GM19023 (cell line): ENCODE results near the gene ADARB2.
"Not testable (repeated sequence)": the region's sequence is repeated elsewhere in the genome, so short reads cannot be mapped to it uniquely, and the experiment has no call there.

ENCODE experiments used
- ATAC-seq: cut with Tn5 transposase; IDR thresholded peaks from one replicate; pipeline ENCODE4 v1.9.1; 2021; ENCODE audit warnings: mild to moderate bottlenecking, moderate library complexity; ENCODE audit not compliant: unreplicated experiment

The ADARB2 gene

DNA sequence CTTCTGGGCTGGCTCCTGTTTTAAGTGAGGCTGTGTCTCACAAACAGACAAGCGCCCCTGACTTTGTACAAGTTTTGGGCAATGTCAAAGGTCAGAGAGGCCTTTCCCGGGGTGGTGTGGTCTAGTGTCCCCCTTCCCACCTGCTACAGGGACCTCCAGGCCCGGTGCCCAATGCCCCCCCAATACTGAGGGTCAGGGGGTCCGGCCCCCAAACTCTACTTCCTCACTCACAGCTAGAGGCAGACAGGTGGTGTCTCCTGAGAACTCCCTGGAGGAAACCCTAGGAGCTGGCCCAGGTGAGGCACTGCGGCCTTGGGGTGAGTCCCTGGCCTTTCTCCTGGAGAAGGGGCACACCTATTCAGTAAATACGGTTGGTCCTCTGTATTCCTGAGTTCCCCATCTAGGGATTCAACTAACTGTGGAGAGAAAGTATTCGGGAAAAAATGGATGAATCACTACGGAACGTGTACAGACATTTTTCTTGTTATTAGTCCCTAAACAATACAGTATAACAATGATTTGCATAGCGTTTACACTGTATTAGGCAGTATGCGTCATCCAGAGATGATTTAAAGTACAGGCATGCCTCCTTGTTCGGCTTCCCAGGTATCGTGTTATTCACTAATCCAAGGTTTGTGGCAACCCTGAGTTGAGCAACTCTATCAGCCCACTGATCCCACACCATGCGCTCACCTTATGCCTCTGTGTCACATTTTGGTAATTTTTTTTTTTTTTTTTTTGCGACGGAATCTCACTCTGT lies 373.0 kb downstream of the ADARB2 start:
- ATAC-seq, result no peak

DNA sequence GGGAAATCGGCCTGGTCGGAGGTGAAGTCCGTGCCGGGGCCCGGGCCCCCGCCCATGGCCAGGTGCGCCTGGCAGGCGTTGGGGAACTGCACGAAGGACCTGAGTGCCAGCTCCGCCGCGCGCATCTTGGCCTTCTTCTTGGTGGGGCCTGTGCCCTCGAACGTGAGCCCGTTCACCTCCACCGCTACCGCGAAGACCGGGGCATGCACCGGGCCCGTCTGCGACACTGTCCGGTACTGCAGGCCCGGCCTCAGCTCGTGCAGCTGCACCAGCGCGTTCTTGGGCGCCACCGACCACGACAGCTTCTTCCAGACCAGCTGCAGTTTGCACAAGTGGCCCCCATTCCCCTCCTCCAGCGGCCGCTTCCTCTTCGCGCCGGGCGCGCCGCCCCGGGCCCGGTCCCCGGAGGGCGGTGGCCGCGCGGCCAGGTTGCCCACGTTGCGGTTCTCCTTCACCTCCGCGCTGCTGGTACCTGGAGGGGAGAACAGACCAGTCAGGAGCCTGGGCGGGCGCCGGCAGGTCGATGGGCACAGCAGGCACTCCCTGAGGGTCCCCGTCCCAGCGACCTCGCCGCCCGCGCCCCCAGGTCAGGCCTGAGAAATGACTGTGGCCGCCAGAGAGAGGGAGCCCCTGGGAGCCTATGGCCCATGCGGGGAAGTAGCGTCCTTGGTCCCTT lies 373.7 kb downstream of the ADARB2 start:
- ATAC-seq, result no peak

DNA sequence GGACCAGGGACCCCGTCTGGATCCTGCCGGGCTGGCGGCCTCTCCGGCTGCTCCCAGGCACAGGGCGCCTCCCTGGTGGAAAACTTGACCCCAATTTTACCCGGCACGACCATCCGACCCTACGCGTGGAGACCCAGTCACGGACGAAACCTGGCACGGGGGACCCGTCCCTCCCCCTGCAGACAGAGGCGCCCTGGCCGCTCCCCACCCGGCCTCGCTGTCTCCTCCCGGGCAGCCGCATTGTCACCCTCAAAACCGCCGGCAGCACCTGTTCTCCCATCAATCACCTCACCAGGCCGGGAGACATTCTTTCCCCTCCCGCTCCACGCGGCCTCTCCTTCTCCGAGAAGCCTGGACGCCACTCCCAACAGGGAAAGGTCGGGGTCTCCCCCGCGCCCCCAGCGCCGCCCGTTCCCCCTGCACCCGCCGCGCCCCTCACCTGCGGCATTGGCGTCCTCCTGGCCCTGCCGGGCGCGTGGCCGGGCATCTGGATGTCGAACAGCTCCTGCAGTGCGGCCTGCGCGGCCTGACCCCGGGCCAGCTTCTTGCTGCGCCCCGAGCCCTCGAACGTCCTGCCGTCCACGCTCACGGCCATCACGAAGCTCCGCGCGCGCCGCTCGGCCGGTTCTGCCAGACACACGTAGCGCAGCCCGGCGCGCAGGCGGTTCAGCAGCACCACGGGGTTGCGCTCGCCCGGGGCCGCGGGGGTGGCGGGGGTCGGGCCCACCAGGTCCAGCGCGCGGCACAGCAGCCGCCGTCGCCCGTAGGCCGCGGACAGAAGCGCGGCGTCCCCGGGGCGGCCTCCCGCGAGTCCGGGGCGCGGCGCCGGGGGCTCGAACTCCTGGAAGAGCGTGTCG lies 374.5 kb downstream of the ADARB2 start:
- no peak for ATAC-seq

DNA sequence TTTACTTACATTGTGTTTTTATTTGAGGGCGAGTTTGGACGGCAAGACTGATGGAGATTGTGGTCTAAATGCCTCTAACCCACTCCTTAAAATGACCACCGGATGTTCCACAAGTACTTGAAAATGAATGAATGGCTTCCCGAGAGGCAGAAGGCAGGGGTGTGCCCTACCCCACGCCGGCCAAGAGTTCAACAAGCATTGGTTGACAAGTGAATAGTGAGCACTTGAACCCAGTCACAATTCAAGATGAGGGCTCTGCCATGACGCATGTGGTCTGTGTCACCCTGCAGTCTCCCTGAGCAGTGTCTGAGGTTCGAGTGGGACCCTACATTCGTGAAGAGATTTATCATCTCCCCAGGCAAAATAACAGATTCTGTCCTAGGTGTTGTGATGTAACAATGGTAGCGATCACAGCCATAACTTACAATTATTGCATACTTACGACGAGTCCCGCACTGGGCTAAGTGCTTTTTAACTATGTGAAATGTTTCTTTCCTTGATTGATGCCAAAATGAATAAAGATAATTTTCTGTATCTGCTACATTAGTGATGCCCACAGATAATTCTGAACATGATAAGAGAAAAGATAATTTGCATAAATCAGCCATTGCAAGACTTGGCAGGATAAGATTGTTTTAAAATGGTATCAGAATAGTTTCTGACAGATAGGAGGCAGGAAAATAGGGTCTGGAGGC lies 375.8 kb downstream of the ADARB2 start:
- no peak for ATAC-seq

DNA sequence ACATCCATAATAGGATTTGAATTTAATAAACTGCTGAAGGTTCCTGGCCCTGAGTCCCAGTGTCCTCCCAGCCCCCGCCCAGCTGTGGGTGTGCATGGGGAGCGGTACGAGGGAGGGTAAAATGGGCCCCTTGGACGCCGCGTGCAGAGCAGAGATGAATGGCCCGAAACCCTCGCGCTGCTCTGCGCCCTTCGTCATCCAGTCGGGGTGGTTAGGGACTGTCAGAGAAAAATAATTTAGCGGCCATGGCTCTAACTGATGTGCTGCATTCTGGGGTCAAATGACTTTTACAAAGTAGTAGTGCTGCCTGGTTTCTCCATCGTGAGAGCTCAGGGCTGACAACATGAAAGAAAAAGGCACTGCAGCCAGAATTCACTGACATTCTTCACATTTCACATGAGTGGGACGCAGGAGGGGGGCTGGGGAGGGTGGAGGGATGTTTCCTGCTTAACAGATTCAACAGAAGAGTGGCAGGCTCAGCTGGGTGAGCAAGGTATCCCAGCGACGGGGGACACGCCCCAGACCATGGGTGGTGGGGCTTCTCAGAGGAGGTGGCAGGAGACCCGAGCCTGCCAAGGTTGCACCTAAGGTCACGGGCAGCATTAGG lies 376.7 kb downstream of the ADARB2 start:
- no peak for ATAC-seq

DNA sequence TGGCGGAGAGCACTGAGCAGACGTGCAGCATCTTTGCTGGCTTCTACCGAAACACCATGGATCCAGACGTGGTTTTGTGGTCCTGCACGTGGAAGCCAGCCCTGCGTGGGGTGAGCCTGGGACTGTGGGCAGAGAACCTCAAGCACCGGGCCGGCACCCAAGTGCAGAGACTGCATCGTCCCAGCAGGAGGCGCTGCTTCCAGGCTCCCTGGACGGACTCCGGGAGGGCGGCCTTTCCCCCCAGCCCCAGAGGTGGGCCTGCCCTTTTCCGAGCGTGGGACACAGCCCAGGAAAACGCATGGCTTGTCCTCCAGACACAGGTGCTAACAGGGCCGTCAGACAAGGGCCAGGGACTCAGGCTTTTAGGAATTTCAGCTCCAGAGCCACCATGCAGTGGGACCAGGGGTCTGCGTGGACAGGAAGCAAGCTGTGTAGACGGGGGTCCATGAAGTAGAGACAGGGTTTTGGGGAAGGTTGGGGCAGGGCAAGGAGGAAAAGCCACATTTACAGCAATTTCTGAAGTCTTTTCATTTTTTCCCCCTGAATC lies 377.2 kb downstream of the ADARB2 start:
- no peak for ATAC-seq

DNA sequence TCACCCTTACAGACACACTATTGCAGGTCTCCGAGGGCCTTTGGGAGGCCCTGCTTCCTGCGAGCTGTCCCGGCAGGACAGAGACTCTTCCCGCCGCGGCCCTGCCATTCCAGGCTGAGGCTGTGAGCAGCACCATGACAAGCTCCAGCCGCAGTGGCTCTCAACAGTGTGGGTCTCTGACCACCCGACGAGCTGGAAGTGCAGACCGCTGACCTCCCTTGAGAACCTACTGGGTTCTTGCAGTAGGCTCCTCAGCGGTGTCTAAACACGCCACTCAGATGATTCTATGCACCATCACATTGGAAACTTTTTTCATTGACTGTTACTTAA lies 377.7 kb downstream of the ADARB2 start:
- ATAC-seq, result no peak

DNA sequence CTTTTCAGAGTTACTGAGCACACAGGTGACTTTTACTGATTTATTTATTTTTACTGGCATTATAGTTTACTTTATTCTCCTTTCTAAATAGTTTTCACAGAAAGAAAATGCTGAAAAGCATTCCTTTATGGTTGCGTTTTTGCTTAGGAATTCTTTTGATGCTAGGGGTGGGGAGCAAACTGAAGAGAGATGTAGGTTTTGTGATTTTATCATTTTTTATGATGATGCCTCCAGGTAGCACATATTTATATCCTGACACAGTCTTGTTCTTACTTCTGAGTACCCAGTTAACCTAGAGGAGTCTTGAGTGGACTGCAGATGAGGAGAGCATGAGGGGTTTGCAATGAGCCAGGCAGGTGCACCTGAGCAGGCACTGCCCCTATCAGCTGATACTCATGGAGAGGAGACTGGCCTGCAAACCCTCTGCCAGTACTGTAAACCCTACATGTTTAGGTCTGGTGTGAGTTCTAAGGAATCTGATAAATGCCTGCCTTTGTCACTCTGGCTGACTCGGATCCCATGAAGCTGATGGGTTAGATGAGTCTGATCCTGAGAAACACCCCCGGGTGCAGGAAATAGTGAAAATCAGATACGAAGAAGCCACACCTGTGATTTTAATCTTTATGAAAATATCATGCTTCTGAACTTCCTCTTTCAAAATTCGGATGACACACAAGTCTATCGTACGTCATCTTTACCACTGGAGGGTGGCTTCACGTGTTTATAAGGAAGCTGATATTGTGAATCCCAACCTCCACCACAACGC lies 378.3 kb downstream of the ADARB2 start:
- ATAC-seq, result no peak

DNA sequence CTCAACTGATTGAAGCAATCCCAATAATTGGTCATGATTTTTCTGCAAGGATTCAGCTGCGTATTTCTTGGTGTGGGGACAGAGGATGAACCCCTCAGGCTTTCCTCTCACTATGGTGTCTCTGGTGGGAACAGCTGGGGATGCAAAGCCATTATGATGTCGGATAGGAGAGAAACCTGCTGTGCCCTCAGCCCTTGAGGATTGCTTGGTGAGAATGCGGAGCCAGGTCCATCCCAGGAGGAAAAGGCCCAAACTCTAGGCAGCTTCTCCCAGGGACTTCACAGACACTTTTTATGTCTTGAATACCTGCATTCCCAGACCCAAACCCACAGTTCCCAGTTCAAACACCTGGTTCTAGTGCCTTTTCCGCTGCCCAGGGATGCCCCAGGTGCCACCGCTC lies 379.2 kb downstream of the ADARB2 start:
- ATAC-seq, result no peak

DNA sequence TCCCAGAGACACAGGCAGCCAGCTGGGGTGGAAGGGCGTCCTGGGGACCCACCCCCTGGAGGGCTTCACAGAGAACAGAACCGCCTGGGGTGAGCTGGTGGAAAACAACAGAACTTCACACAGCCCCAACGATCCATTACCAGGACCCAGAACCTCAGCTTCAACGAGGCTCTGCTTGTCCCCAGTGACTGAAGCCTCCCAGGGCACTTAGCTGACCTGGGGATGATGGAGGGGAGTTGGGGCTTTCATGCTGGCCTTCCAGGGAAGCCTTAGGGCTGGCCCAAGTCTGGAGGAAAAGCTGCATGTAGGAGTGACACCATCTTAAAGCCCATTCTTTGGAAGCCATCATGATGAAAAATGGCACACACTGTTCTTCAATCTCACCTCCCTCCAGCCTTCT lies 381.0 kb downstream of the ADARB2 start:
- no peak for ATAC-seq

DNA sequence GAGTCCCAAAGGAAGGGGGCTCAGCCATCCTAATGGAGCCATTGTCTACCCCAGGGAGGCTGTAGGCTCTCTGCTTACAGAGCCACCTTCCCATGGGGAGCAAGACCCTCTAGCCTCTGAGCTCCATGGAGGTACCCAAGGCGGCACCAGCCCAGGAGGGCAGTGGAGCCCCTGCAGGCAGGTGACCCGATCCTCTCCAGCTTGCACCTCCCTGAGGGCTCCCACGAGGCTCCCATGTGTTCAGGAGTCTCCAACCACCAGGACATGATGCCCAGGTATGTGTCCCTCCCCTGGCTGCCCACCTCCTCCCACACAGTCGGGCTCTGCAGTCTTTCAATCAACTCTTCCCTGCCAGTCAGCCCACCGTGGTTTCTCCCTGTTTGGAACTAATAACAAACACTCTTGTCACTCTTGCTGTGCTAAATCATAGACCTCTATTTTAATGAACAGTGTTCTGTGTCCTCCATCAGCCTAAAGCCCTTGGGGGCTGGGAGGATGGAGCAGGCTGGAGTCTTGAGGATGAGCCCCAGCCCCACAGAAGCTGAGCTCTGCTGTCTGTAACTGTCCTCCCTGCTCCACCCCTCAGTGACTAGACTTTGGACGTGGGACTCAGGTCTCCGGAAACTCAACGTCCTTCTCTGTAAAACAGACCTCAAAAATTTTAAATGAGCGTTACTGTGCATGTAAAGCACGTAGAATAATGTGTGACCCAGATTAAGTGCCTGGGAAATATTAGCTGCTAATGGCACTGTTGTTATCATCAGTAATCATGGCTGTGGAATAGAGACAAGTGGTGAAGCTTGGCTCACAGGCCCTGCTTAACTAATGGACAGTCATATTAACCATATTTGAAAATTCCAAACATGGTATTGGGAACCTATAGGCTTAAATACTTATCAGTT lies 382.3 kb downstream of the ADARB2 start:
- ATAC-seq, result no peak

DNA sequence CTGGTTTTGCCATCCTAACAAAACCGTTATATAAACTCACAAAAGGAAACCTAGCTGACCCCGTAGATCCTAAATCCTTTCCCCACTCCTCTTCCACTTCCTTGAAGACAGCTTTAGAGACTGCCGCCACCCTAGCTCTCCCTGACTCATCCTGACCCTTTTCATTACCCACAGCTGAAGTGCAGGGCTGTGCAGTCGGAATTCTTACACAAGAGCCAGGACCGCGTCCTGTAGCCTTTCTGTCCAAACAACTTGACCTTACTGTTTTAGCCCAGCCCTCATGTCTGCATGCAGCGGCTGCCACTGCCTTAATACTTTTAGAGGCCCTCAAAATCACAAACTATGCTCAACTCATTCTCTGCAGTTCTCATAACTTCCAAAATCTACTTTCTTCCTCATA lies 385.0 kb downstream of the ADARB2 start:
- ATAC-seq, result not testable (repeated sequence)

DNA sequence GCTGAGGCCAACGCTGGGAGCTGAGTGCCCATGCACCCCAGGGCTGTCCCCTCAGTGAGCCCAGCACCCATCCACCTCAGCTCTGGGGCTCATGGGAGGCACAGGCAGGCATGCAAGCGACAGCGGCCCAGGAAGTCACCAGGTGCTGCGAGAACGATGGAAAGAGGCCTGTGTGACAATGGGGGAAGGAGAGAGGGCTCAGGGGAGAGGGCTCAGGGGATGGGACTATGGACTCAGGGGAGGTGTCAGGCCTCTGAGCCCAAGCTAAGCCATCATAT lies 388.6 kb downstream of the ADARB2 start:
- no peak for ATAC-seq

DNA sequence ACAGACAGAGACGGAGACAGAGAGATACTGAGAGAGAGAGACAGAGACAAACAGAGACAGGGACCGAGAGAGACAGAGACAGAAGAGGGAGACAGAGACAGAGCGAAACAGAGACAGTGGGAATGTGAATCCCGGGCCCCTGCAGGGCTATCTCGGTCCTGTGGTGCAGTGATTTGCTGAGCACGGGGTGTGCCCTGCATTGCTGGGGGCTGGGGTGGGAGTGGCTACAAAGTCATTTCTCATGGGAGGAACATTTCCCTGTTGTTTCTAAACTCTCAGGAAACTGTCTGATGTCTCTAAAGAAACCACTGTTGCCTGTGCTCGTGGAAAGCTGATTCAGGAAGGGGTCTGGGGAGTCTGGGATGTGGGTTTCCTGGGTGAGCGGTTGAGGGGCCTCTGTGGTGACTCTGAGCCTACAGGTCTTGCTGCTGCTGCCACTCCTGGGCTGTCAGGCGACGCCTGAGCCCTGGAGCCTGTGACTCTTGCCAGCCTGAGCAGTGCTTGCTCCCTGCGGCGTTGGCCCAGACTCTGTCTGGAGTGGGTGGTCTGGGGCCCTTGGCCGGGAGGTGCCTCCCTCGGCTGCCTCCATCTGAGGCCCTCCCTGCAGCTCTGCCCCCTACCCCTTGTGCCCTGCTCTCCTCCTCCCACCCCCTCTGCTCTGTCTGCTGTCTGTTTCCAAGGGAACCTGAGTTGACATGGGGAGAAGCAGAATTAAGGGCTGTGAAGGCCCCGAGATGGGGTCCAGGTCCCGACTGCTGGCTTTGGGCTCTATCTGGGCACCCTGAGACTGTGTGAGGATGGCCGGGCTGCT lies 389.2 kb downstream of the ADARB2 start:
- ATAC-seq, result no peak

DNA sequence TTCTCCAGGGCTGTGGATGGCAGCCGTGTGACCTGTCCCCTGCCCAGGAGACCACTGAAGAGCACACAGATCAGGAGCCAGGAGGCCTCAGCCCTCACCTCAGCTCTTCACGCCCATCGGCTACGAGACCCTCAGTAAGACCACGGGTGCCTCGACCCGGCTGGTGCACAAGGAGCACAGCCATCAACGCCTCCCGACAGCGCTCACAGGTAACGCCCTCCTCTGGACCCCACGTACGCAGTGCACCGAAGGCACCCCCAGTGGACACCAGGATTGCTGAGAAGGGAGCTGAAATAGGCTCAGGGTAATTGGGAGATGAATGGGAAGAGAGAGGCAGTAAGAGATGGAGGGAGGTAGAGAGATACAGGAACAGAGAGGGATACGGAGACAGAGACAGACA lies 389.8 kb downstream of the ADARB2 start:
- no peak for ATAC-seq

DNA sequence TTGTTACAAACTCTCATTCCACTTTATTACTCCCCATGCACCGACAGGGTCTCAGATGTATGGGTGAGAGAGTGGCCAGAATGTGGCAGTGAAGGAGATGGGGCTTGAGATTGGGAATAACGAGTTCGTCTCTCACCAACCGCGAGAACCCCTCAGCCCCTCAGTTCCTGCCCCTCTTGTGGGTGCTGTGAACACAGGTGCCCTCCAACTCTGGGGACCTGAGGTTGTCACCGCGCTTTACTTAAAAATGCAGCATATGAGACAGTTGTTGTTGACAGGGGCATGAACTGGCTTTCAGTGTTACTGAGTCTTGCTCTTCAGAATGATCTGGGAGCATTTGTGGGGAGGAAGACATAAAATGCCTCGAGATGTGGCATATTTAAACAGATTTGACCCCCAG lies 391.1 kb downstream of the ADARB2 start:
- ATAC-seq, result no peak

DNA sequence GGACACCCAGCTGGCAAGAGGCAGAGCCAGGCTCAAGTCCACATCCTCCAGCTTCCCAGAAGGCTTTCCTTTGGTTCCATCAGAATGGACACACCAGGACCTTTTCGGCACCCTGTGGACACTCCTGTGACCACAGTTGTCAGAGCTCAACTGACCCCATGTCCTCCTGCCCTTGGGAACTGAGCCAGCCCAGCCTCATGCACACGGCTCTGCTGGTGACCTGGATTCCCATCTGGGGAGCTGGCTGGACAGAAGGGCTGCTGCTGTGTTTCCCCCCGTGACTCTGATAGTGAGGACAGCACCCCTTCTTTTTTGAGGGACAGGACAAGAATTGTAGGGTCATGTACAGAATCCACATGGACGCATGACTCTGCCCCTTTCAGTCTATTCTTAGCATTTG lies 392.0 kb downstream of the ADARB2 start:
- ATAC-seq, result no peak

DNA sequence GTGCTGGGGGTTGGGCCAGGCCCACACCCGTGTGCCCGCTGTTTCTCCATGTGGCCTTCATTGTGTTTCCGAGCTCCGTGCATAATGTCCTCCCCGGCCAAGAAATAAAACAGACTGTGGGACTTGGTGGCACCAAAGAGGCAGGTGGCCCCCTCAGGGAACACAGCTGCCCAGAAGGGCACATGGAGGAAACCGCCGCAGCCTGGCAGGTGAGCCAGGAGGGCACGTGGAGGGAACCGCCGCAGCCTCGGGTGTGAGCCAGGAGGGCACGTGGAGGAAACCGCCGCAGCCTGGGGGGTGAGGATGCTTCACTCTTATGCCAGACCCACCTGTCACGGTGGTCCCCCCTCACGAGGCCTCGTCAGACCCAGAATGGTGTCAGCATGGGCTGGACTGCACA lies 392.5 kb downstream of the ADARB2 start:
- ATAC-seq, result no peak
